MG63 (cell line): ENCODE measurements around the gene TBX3. TPM values are rescaled to one million over a fixed set of nuclear protein-coding genes. Genes with fewer than 3 reads are reported as not detected.

Experiments used
- DNase-seq: peaks from one replicate; pipeline ENCODE4 v3.0.0-alpha.2; 2020
- H3K27me3 ChIP-seq: fragments of 250-450 bp; sonication (Bioruptor Pico); 2 replicates; pipeline ENCODE4 v1.5.1; 2020; ENCODE audit warnings: mild to moderate bottlenecking, moderate library complexity
- H3K36me3 ChIP-seq: fragments of 250-450 bp; sonication (Bioruptor Pico); 2 replicates; pipeline ENCODE4 v1.5.1; 2020; ENCODE audit warnings: mild to moderate bottlenecking, moderate library complexity
- H3K4me3 ChIP-seq: fragments of 250-450 bp; sonication (Bioruptor Pico); 2 replicates; pipeline ENCODE4 v1.5.1; 2020; ENCODE audit warnings: mild to moderate bottlenecking, moderate library complexity
- H3K9me3 ChIP-seq: fragments of 250-450 bp; sonication (Bioruptor Pico); 2 replicates; pipeline ENCODE4 v1.5.1; 2020; ENCODE audit warnings: mild to moderate bottlenecking, moderate library complexity
- total RNA-seq: library from RNA; depleted of rRNA; stranded (reverse); fragments of >200 nt; shearing (Covaris generic); gene quantifications from 2 replicates; pipeline ENCODE4 v1.2.3, GENCODE V29; 2014; ENCODE audit warnings: low replicate concordance

Gene TBX3
- total RNA-seq, 1 experiment from 2014 or later, result 7.1 TPM

GRCh38 chr12:114678718-114679117, 5.3 kb downstream of the TBX3 start:
- no peaks in the 10 kb centered on the region for H3K27me3 ChIP-seq
- H3K4me3 ChIP-seq, result no peak overlapping the region
- no peaks in the 10 kb centered on the region for H3K9me3 ChIP-seq
- H3K36me3 ChIP-seq, result peaks cover 36% of the 10 kb centered on the region
- DNase-seq, result no peak

DNA sequence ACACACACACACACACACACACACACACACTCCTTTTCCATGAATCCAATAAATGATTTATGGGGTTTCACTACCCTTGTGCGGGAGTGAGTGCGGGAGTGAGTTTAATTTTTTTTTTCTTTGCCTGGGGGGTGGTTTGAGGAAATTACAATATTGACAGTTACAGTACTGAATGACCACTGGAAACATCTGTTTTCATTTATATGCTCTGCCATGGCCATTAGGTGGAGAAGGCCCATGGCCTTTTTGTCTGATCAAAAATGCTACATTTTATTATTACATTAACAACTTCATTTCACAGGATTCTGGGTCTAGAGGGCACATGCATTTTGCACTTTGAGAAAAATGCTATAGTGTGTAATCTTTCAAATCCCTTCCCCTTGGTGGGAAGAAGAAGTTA, 5.9 kb downstream of the TBX3 start:
- Histone ChIP-seq H3K9me3 (no peaks in the 10 kb centered on the region), H3K27me3 (no peaks in the 10 kb centered on the region), H3K36me3 (peaks cover 43% of the 10 kb centered on the region), H3K4me3 (no peak overlapping the region)
- DNase-seq, result no peak

DNA sequence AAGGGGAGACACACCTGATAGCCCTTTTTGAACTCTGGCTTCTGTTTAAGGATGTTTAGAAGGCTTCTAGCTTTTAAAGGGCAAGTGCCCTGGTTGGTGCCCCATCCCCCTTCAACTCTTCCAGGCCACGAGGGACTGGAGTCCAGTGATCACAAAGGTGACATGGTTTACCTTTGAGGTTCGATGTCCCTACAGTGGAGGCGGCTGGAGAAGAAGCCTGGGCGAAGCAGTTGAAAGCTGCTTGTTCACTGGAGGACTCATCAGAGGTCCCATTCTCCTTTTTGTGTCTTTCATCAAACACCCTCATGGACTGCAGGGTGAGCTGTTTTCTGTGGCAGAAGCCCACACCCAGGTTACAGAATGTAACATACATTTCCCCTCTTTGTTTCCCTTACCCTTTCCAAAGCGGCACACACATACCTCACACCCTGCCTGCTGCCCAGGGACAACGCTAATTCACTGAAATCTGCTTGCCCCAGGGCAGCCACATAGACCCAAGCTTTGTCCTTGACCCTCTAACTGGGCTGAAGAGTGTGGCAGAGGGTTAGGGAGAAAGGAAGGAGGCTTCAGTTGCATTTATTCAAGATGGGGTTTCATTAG, 7.7 kb downstream of the TBX3 start:
- Histone ChIP-seq H3K36me3 (peaks cover 46% of the 10 kb centered on the region), H3K4me3 (no peak overlapping the region), H3K27me3 (no peaks in the 10 kb centered on the region), H3K9me3 (no peaks in the 10 kb centered on the region)
- no peak for DNase-seq

DNA sequence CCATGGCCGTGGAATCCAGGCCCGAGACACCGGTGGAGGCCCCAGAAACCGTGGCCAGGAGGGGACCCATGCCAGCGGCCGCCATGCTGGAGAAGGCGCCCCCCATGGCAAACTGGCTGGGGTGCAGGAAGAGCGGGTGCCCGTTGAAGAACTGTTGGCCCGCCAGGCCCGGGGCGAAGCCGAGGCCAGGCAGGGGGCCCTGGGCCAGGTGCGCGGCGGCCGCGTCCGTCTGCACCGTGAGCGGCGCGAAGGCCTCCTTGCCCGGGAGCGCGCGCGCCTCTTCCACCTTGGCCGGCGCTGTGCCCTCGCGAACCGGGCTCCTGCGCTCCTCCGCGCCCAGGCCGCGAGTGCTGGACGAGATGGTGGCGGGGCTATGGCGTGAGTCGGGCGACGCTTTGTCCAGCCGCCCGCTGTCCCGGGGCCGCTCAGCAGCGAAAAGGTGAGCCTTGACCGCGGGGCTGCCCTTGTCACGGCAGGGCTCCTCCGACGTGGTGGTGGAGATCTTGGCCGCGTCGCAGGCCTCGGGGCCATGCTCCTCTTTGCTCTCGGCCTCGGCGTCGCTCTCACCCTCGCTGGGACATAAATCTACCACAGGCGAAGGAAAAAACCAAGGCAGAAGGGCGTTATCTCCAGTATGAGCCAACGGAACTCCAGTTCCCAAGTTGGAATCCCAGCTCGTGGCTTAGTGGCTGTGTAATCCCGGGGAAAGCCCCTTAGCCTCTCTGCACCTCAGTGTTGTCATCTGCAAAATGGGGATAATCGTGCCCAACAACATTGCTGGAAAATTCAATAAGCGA, 9.5 kb downstream of the TBX3 start:
- no peaks in the 10 kb centered on the region for H3K27me3 ChIP-seq
- H3K36me3 ChIP-seq, result peaks cover 31% of the 10 kb centered on the region
- no peaks in the 10 kb centered on the region for H3K9me3 ChIP-seq
- no peak overlapping the region for H3K4me3 ChIP-seq
- DNase-seq, result no peak

DNA sequence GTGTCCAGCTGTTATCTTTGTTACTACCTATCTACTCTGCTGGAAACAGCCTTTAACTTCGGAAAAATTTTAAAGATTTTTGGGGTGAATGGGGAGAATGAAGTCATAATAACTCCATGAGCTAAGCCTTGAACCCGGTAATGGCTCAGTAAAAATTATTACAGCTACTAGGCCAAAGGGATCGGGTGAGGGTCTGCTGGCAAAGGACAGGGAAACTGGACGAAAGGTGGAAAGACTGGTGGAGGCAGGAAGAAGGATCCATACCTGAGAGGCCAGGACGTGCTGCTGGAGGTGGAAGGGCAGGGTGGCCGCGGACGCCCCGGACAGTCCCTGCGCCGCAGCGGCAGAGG, 10.1 kb downstream of the TBX3 start:
- Histone ChIP-seq H3K4me3 (no peak overlapping the region), H3K9me3 (no peaks in the 10 kb centered on the region), H3K27me3 (no peaks in the 10 kb centered on the region), H3K36me3 (peaks cover 26% of the 10 kb centered on the region)
- no peak for DNase-seq

- Histone ChIP-seq H3K27me3 (no peaks in the 10 kb centered on the region), H3K9me3 (no peaks in the 10 kb centered on the region), H3K4me3 (no peak overlapping the region), H3K36me3 (peaks cover 25% of the 10 kb centered on the region)
- DNase-seq, result no peak
Observed at GRCh38 chr12:114673169-114673833, 10.7 kb downstream of the TBX3 start.

DNA sequence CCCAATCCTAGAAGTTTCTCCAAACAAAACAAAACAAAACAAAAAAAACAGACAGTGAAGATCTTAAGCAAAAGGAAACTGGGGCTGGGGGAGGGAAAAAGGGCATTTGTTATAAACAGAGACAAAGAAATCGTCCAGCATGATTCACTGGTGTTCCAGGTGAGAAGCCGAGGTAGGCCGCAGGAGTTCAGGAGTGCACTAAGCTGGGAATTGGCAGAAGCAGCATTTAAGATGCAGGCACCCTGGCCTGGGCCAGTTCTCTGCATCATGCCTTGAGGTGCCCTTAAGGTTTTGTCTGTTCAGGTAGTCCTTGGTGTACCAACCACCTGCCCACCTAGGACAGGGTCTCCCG, 11.2 kb downstream of the TBX3 start:
- H3K36me3 ChIP-seq, result peaks cover 25% of the 10 kb centered on the region
- no peak for DNase-seq
- no peaks in the 10 kb centered on the region for H3K9me3 ChIP-seq
- no peaks in the 10 kb centered on the region for H3K27me3 ChIP-seq
- no peak overlapping the region for H3K4me3 ChIP-seq

DNA sequence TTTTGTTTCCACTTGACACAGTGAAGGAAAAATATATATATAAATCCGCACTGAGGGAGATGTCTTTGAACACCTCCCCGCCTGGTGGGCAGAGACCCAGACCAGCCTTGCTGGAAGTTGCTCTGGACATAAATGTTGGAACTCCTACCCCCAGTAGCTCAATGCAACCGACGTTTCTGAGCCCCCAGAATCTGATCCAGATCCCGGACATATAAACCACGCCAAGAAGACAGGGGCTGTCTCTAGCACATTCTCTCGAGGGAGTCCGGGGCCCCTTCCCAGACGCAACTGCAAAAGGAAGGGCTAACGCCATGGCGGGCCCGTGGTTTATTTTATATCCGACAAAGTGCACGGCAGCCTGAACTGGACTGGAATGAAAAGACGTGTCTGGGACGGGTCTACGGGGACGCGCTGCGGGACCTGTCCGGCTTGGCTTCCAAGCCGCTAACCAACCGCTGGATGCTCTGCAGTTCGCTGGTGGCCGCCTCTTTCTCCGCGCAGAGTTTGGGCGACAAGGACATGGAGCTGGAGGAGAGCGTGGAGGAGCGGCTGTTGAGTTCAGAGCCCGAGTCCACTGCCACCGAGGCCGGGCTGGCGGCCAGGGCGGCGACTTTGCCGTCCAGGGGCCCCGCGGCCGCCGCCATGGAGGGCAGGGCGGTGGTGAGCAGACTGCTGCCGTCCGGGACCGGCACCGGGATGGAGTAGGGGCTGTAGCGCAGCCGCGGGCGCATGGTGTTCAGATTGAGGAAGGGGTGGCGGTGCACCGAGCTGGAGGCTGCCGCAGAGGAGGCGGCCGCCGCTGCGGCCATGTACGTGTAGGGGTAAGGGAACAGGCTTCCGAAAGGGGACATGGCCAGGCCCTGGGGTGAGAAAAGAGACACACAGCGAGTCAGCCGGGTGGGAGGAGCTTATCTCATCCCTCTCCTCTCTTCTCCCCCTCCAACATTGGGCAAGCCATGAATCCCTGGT, 12.2 kb downstream of the TBX3 start:
- peaks cover 18% of the 10 kb centered on the region for H3K36me3 ChIP-seq
- no peak for DNase-seq
- no peaks in the 10 kb centered on the region for H3K27me3 ChIP-seq
- H3K9me3 ChIP-seq, result no peaks in the 10 kb centered on the region
- no peak overlapping the region for H3K4me3 ChIP-seq

- no peak overlapping the region for H3K4me3 ChIP-seq
- H3K36me3 ChIP-seq, result peaks cover 14% of the 10 kb centered on the region
- H3K9me3 ChIP-seq, result no peaks in the 10 kb centered on the region
- no peak for DNase-seq
- H3K27me3 ChIP-seq, result no peaks in the 10 kb centered on the region
Observed at GRCh38 chr12:114671066-114671442, 12.9 kb downstream of the TBX3 start.

DNA sequence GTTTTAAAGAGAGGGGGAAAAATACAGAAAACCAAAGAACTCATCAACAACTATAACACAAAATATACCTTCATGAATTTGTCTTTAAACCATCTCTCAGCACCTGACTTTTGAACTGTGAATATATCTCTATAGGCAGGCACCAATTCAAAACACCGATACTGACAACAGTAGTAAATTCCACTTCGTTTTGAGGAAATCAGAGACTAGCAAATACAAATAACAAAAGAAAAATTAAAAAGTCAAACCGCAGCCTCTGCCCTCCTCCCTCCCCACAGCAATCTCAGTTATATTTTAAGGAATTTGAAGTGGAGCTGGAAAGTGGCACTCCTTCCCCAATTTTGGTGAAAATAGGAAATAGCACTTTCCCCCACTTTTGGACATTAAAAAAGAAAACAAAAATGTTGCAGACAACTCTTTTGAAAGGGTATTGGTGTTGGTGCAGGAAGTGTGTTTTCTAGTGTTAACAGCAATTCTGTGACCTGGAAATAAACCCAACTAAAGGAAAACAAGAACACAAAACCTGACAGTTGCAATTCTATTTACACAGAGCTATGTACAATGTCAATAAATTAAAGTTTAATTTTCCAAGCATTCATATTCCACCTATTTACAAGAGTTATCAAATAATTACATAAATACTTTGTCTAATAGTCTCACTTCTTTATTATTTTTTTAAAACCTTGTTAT, 13.5 kb downstream of the TBX3 start:
- Histone ChIP-seq H3K27me3 (no peaks in the 10 kb centered on the region), H3K4me3 (no peak overlapping the region), H3K9me3 (no peaks in the 10 kb centered on the region), H3K36me3 (peaks cover 14% of the 10 kb centered on the region)
- no peak for DNase-seq

- Histone ChIP-seq H3K27me3 (no peaks in the 10 kb centered on the region), H3K9me3 (no peaks in the 10 kb centered on the region), H3K36me3 (peaks cover 10% of the 10 kb centered on the region), H3K4me3 (no peak overlapping the region)
- DNase-seq, result no peak
Observed at GRCh38 chr12:114669401-114670290, 14.3 kb downstream of the TBX3 start.

DNA sequence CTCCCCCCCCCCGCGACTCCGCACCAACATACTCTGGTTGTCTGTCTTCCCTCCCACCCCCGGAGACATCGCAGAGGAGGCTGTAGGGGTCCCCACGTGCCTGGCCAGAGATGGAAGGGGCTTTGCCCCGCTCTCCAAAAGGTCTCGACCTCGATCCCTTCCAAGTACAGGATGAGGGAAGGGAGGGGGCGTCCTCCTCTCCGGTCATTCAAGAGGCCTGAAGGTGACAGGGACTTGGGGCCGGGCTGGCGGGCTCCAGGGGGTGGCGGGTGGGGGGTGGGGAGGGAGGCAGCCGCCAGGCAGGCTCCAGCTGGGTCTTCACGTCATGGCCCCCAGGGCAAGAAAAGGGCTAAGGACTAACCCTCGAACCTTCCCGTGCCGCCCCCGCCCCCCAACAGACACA, 15.1 kb downstream of the TBX3 start:
- no peak overlapping the region for H3K4me3 ChIP-seq
- no peak for DNase-seq

DNA sequence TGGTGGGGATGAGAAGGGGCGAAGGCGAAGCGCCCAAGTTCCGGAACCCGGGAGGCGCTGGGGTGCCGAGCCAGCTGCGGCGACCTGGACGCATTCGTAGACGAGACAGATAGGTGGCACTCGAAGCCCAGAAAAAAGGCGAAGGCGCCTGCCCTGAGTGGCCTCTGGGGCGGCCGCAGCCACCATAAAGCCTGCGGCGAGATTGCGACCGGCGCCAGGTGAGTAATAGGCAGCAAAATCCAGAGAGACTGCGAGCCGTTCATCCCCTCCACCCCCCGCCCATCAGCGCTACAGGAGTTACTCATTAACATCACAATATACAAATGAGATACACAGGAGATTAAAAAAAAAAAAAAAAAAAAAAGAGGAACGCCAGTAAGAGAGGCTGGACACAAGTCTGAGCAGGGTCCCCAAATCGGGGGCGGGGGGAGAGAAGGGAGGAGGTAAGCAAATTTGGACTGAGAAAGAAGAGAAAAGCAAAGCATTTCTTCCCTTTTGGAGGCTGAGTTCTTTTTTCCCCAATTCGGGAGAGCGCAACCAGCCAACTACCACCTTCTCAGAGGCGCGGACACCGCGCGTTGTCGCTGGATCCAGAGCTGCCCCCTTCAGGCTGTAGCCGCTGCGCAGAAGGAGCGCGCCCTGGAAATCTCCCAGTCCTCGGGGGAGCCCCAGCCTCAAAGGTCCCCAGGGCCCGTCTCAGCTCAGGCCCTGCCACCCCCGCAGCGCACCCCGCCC, 15.7 kb downstream of the TBX3 start:
- Histone ChIP-seq H3K27me3 (no peaks in the 10 kb centered on the region), H3K4me3 (peak overlapping the region; percentile 28), H3K36me3 (peaks cover 6% of the 10 kb centered on the region), H3K9me3 (no peaks in the 10 kb centered on the region)
- DNase-seq, result peak; percentile 88

More for the DNA sequence above, 15.1 kb downstream of the TBX3 start:
- Histone ChIP-seq H3K36me3 (peaks cover 10% of the 10 kb centered on the region), H3K9me3 (no peaks in the 10 kb centered on the region), H3K27me3 (no peaks in the 10 kb centered on the region)

- peak overlapping the region; percentile 28 for H3K4me3 ChIP-seq
- DNase-seq, result no peak
- no peaks in the 10 kb centered on the region for H3K9me3 ChIP-seq
- no peaks in the 10 kb centered on the region for H3K27me3 ChIP-seq
- H3K36me3 ChIP-seq, result no peaks in the 10 kb centered on the region; the same call in 1 of the 2 replicates
Observed at GRCh38 chr12:114667669-114668150, 16.3 kb downstream of the TBX3 start.
